IMR-90 (cell line): ENCODE results near the gene CLCN6. TPM values are rescaled to one million over a fixed set of nuclear protein-coding genes. Genes with fewer than 3 reads are reported as not detected.

Source experiments
- ATAC-seq: fragments of 200-7000 bp; cut with Tn5 transposase; 2 replicates; pipeline ENCODE4 v1.9.1; 2020; ENCODE audit warnings: low read depth, mild to moderate bottlenecking, moderate library complexity
- BruUV-seq: library from RNA; stranded (reverse); fragments of 400-500 nt; replicated peaks from 2 replicates; lab custom pipeline; 2021; lab: Mats Ljungman, UMichigan
- CTCF ChIA-PET: fragments of 300-600 bp; formaldehyde crosslinking; extraction: SDS; loops from one replicate; lab custom pipeline; 2021; ENCODE audit warnings: antibody characterized with exemption; lab: Yijun Ruan, JAX
- POLR2A ChIA-PET: fragments of 300-600 bp; sonication (Branson Sonifier 250); formaldehyde crosslinking; loops from one replicate; lab custom pipeline; 2022; ENCODE audit warnings: antibody characterized with exemption; ENCODE audit not compliant: unreplicated experiment; lab: Charles Lee
- DNase-seq: peaks from one replicate; pipeline ENCODE4 v3.0.0; 2013
- H2AFZ ChIP-seq: replicated peaks from 2 replicates; pipeline ENCODE3; 2013; ENCODE audit warnings: low read length, mild to moderate bottlenecking; ENCODE audit not compliant: poor library complexity
- H2AK5ac ChIP-seq: 2 replicates; pipeline ENCODE4 v1.6.1; 2013; ENCODE audit warnings: low read depth, low read length, inconsistent platforms
- H2AK9ac ChIP-seq: replicated peaks from 2 replicates; pipeline ENCODE3; 2013; ENCODE audit warnings: mild to moderate bottlenecking, low read depth, low read length, moderate library complexity; ENCODE audit not compliant: poor library complexity
- H2BK120ac ChIP-seq: 2 replicates; pipeline ENCODE4 v1.6.1; 2013; ENCODE audit warnings: low read depth, low read length, inconsistent platforms
- H2BK15ac ChIP-seq: 3 replicates; pipeline ENCODE4 v1.6.1; 2013; ENCODE audit warnings: low read depth, low read length, inconsistent platforms
- H2BK20ac ChIP-seq: 2 replicates; pipeline ENCODE4 v1.6.1; 2013; ENCODE audit warnings: low read depth, mild to moderate bottlenecking, inconsistent platforms, low read length, moderate library complexity
- H2BK5ac ChIP-seq: 2 replicates; pipeline ENCODE4 v1.6.1; 2013; ENCODE audit warnings: mild to moderate bottlenecking, low read depth, low read length, inconsistent platforms; ENCODE audit not compliant: poor library complexity, severe bottlenecking
- H3K14ac ChIP-seq: replicated peaks from 2 replicates; pipeline ENCODE4 v1.6.1; 2013; ENCODE audit warnings: low read depth, low read length, inconsistent platforms
- H3K18ac ChIP-seq: 2 replicates; pipeline ENCODE4 v1.6.1; 2013; ENCODE audit warnings: low read depth, low read length, control low read depth
- H3K23ac ChIP-seq: 2 replicates; pipeline ENCODE4 v1.6.1; 2013; ENCODE audit warnings: low read depth, low read length, inconsistent platforms
- H3K27ac ChIP-seq: 2 replicates; pipeline ENCODE4 v1.5.1; 2013; ENCODE audit warnings: mild to moderate bottlenecking, control low read depth, low read length; ENCODE audit not compliant: insufficient read depth
- H3K27me3 ChIP-seq: 2 replicates; pipeline ENCODE4 v1.6.1; 2013; ENCODE audit warnings: low read length; ENCODE audit not compliant: control insufficient read depth, insufficient read depth
- H3K36me3 ChIP-seq: 2 replicates; pipeline ENCODE4 v1.6.1; 2013; ENCODE audit warnings: low read length, mixed read lengths; ENCODE audit not compliant: control insufficient read depth, insufficient read depth
- H3K4ac ChIP-seq: 2 replicates; pipeline ENCODE4 v1.6.1; 2013; ENCODE audit warnings: low read depth, low read length, inconsistent platforms
- H3K4me1 ChIP-seq: 2 replicates; pipeline ENCODE4 v1.6.1; 2013; ENCODE audit warnings: low read length, mixed read lengths; ENCODE audit not compliant: control insufficient read depth, insufficient read depth
- H3K4me2 ChIP-seq: 2 replicates; pipeline ENCODE4 v1.6.1; 2013; ENCODE audit warnings: low read depth, mild to moderate bottlenecking, control low read depth, low read length, moderate library complexity
- H3K4me3 ChIP-seq: 2 replicates; pipeline ENCODE4 v1.5.1; 2013; ENCODE audit warnings: low read depth, mild to moderate bottlenecking, control low read depth, low read length, moderate library complexity; ENCODE audit not compliant: insufficient read depth
- H3K56ac ChIP-seq: 2 replicates; pipeline ENCODE4 v1.6.1; 2013; ENCODE audit warnings: low read length, inconsistent platforms; ENCODE audit not compliant: insufficient read depth; ENCODE audit errors: extremely low read depth
- H3K79me1 ChIP-seq, 2 experiments: 2 replicates each; pipeline ENCODE4 v1.6.1; 2013; ENCODE audit warnings: low read length in 2 of 2, inconsistent platforms in 1 of 2, low read depth in 1 of 2
- H3K9ac ChIP-seq: 2 replicates; pipeline ENCODE4 v1.6.1; 2013; ENCODE audit warnings: low read depth, low read length, control low read depth
- H3K9me1 ChIP-seq: 2 replicates; pipeline ENCODE4 v1.6.1; 2013; ENCODE audit warnings: low read length, inconsistent platforms; ENCODE audit not compliant: insufficient read depth
- H3K9me3 ChIP-seq: 2 replicates; pipeline ENCODE4 v1.6.1; 2013; ENCODE audit warnings: low read length; ENCODE audit not compliant: control insufficient read depth, insufficient read depth
- H4K20me1 ChIP-seq: 2 replicates; pipeline ENCODE4 v1.6.1; 2013; ENCODE audit warnings: low read length, inconsistent platforms; ENCODE audit not compliant: insufficient read depth
- H4K5ac ChIP-seq: 2 replicates; pipeline ENCODE4 v1.6.1; 2013; ENCODE audit warnings: mild to moderate bottlenecking, low read depth, low read length, control low read depth
- H4K8ac ChIP-seq, 2 experiments: 2 replicates each; pipeline ENCODE4 v1.6.1; 2013; ENCODE audit warnings: low read depth in 2 of 2, low read length in 2 of 2, control low read depth in 1 of 2, inconsistent platforms in 1 of 2
- H4K91ac ChIP-seq: 2 replicates; pipeline ENCODE4 v1.6.1; 2013; ENCODE audit warnings: low read depth, low read length, inconsistent platforms; ENCODE audit not compliant: insufficient read depth
- BHLHE40 ChIP-seq: fragments of 150-350 bp; IDR thresholded peaks from 2 replicates; pipeline ENCODE4 v1.6.1; 2016; ENCODE audit warnings: mild to moderate bottlenecking, low read depth, low read length
- CHD1 ChIP-seq: IDR thresholded peaks from 2 replicates; pipeline ENCODE4 v1.6.1; 2012; ENCODE audit warnings: low read depth, low read length, improper control_type of control experiment
- ELK1 ChIP-seq: fragments of 150-350 bp; IDR thresholded peaks from 2 replicates; pipeline ENCODE4 v1.6.1; 2016; ENCODE audit warnings: low read depth, mild to moderate bottlenecking, low read length, moderate library complexity, borderline replicate concordance
- FOS ChIP-seq: fragments of 150-350 bp; IDR thresholded peaks from 2 replicates; pipeline ENCODE4 v1.6.1; 2016; ENCODE audit warnings: low read depth, low read length
- MAFK ChIP-seq: IDR thresholded peaks from 2 replicates; pipeline ENCODE4 v1.6.1; 2012; ENCODE audit warnings: low read depth, low read length, improper control_type of control experiment
- NFE2L2 ChIP-seq: fragments of 150-350 bp; IDR thresholded peaks from 2 replicates; pipeline ENCODE4 v1.6.1; 2016; ENCODE audit warnings: low read depth, mild to moderate bottlenecking, low read length
- RFX5 ChIP-seq: IDR thresholded peaks from 2 replicates; pipeline ENCODE4 v1.8.0; 2012; ENCODE audit warnings: low read depth, mild to moderate bottlenecking, low read length, moderate library complexity
- SMC3 ChIP-seq: fragments of 150-350 bp; IDR thresholded peaks from 2 replicates; pipeline ENCODE4 v1.6.1; 2016; ENCODE audit warnings: low read depth, mild to moderate bottlenecking, antibody characterized with exemption, low read length, moderate library complexity
- USF2 ChIP-seq: fragments of 150-350 bp; IDR thresholded peaks from 2 replicates; pipeline ENCODE4 v1.6.1; 2017; ENCODE audit warnings: mild to moderate bottlenecking, antibody characterized with exemption, low read length, low read depth
- WGBS, 2 experiments: methylation state at CpG; one replicate each; pipeline versions ENCODE4 v1.1.5 to v1.1.7; 2013; ENCODE audit warnings: missing lambda C conversion rate in 2 of 2; ENCODE audit not compliant: insufficient read length in 1 of 2; ENCODE audit errors: extremely low coverage in 2 of 2; 5-methylcytosine and 5-hydroxymethylcytosine counted together
- dilution Hi-C: fragments of 300-500 bp; cut with HindIII; formaldehyde crosslinking; loops from one replicate; pipeline ENCODE4 v1.14.3; 2018; ENCODE audit warnings: low sequenced_read_pairs; ENCODE audit not compliant: unreplicated experiment
- in situ Hi-C: fragments of 300-500 bp; cut with MboI; formaldehyde crosslinking; loops from 3 replicates; pipeline ENCODE4 v1.14.3; 2019; ENCODE audit warnings: low sequenced_read_pairs, inconsistent platforms, mixed read lengths
- intact Hi-C: fragments of 100-400 bp; cut with micrococcal nuclease; formaldehyde crosslinking; loops from 2 replicates; pipeline ENCODE4 v1.10.0; 2022
- polyA plus RNA-seq, 3 experiments: library from polyadenylated mRNA; depleted of rRNA; stranded (reverse); fragments of >200 nt; gene quantifications; 2 replicates each; pipeline ENCODE4 v1.2.3, GENCODE V29; 2012; ENCODE audit warnings: low replicate concordance in 1 of 3
- total RNA-seq: library from RNA; depleted of rRNA; stranded (reverse); fragments of >200 nt; gene quantifications from 2 replicates; pipeline ENCODE4 v1.2.3, GENCODE V29; 2012

CLCN6 gene
- total and polyA plus RNA-seq, 2 of the 4 experiments (the other 2 are of a cell fraction): 4.1 to 10.6 TPM

GRCh38 chr1:11780380-11781147 lies 25.4 kb upstream of the CLCN6 start:
- no peak overlapping the region for H3K18ac ChIP-seq
- H4K5ac ChIP-seq: no peak overlapping the region
- H3K4me1 ChIP-seq: peaks cover 3% of the 10 kb centered on the region; the same call in 1 of the 2 replicates
- no peak overlapping the region for H2AK5ac ChIP-seq
- no peaks in the 10 kb centered on the region; the same call in 1 of the 2 replicates for H3K27me3 ChIP-seq
- 76% methylated on average over 3 of the region's 10 CpGs; no CpG with 5 or more reads in 1 of the 2 experiments for WGBS, 2 experiments
- no peak overlapping the region for H4K91ac ChIP-seq
- no peaks in the 10 kb centered on the region for H4K20me1 ChIP-seq
- in situ Hi-C loops (no loop called here), intact Hi-C loops (no loop called here), dilution Hi-C loops (no loop called here)
- H3K27ac ChIP-seq: no peak overlapping the region
- BruUV-seq: no TSS peak
- H3K4me2 ChIP-seq: no peak overlapping the region
- POLR2A ChIA-PET: no interaction called here
- no peak for DNase-seq
- no peak for TF ChIP-seq MAFK
- no peak for TF ChIP-seq BHLHE40
- TF ChIP-seq ELK1: no peak
- TF ChIP-seq CHD1: no peak
- no peak for TF ChIP-seq USF2
- no peak for TF ChIP-seq SMC3
- no peak for TF ChIP-seq RFX5
- no peak for TF ChIP-seq FOS
- TF ChIP-seq NFE2L2: no peak
- H2BK20ac ChIP-seq: no peak overlapping the region
- H3K36me3 ChIP-seq: no peaks in the 10 kb centered on the region
- ATAC-seq: no peak
- H4K8ac ChIP-seq: no peak overlapping the region
- H2AK9ac ChIP-seq: no peak overlapping the region
- no peak overlapping the region for H3K9ac ChIP-seq
- no peak overlapping the region for H2BK5ac ChIP-seq
- no peak overlapping the region for H2AFZ ChIP-seq
- no peak overlapping the region for H2BK120ac ChIP-seq
- H3K4me3 ChIP-seq: no peak overlapping the region
- no peaks in the 10 kb centered on the region for H3K9me3 ChIP-seq
- H3K9me1 ChIP-seq: no peaks in the 10 kb centered on the region
- no peak overlapping the region for H3K56ac ChIP-seq
- H2BK15ac ChIP-seq: no peak overlapping the region
- H3K4ac ChIP-seq: no peak overlapping the region
- no peaks in the 10 kb centered on the region for H3K79me1 ChIP-seq
- CTCF ChIA-PET: no interaction called here
- no peak overlapping the region for H3K14ac ChIP-seq
- H3K23ac ChIP-seq: no peak overlapping the region
